Pons (tissue), 1 donor: ENCODE results near the gene HELT.
"Not testable (repeated sequence)": the region's sequence is repeated elsewhere in the genome, so short reads cannot be mapped to it uniquely, and the experiment has no call there.

Experiments used
- DNase-seq: peaks from one replicate; pipeline ENCODE4 v3.0.0-alpha.2; 2016; ENCODE audit warnings: low spot score

HELT gene

GRCh38 chr4:185036019-185036418, 17.7 kb downstream of the HELT start:
- DNase-seq, result no peak

GRCh38 chr4:185036842-185037241, 18.6 kb downstream of the HELT start:
- no peak for DNase-seq

GRCh38 chr4:185039508-185040273, 21.4 kb downstream of the HELT start:
- peak; percentile 70 for DNase-seq

- DNase-seq, result no peak
Measured at GRCh38 chr4:185040523-185040922, 22.2 kb downstream of the HELT start.

DNA sequence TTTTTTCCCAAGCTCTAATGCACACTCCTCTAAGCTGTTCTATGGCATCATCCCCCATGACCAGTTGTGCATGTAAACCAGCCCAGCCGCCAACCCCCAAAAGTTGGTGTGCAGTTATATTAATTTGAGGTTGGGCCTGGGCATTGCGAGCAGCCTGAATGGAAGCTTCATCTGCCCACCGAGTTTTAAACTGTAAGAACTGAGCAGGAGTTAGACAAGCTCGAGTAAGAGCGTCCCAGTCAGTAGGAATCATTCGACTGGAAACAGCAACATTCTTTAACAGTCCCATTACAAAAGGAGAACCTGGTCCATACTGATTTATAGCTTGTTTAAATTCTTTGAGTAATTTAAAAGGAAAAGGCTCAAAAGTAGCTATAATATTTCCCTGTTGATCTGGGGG, 32.0 kb downstream of the HELT start:
- DNase-seq, result not testable (repeated sequence)

DNA sequence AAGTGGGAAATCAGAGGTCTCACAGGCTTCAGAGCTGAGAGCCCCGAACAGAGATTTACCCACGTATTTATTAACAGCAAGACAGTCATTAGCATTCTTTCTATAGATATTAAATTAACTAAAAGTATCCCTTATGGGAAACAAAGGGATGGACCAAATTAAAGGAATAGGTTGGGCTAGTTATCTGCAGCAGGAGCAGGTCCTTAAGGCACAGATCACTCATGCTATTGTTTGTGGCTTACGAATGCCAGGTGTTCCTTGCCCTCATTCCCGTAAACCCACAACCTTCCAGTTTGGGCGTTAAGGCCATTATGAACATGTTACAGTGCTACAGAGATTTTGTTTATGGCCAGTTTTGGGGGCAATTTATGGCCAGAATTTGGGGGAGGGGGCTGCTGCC, 33.0 kb downstream of the HELT start:
- not testable (repeated sequence) for DNase-seq

DNA sequence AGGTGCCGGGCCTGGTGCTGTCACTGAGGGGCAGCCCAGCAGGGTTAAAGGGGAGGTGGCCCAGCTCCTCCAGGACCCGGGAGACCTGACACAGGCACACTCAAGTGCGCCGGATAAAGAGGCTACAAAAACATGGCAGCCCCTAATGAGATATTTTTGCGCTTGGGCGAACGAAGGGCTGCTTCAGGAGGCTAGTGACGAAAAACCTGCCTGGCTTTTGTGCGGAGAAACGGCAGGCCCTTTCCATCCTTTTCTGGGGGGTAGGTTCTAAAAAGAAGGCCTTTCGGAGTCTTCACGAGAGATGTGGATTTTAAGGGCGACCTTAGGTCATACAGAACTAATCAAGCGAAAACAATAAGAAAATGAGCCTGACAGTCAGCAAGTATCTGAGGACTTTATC, 35.5 kb downstream of the HELT start:
- no peak for DNase-seq

- no peak for DNase-seq
Measured at GRCh38 chr4:185054272-185054671, 36.0 kb downstream of the HELT start.

GRCh38 chr4:185054886-185055285, 36.6 kb downstream of the HELT start:
- DNase-seq, result no peak

DNA sequence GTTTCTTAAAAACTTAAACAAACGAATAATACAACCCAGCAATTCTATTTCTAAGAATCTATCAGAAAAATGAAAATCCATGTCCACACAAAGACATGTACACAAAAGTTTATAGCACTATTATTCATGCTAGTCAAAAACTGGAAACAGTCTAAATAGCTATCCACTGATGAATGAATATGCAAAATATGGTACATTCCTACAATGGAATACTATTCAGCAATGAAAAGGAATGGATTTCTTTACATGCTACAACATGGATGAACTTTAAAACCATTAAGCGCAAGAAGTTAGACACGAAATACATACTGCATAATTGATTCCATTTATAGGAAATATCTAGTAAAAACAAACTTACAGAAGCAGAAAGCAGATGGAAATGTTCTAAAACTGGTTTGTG, 43.3 kb downstream of the HELT start:
- no peak for DNase-seq

DNA sequence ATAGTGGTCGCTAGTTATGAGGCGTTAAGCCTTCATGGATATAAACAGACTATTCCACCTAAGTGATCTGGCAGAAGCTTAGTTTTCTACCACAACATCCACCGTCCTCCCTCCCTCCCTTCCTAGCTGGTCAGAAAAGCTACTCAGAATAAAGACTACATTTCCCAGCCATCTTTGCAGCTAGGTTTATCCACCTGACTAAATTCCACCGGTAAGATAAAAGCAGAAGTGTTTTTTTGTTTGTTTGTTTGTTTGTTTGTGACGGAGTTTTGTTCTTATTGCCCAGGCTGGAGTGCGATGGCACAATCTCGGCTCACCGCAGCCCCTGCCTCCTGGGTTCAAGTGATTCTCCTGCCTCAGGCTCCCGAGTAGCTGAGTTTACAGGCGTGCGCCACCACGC, 44.3 kb downstream of the HELT start:
- no peak for DNase-seq

- DNase-seq, result no peak
Measured at GRCh38 chr4:185066179-185066578, 47.9 kb downstream of the HELT start.

DNA sequence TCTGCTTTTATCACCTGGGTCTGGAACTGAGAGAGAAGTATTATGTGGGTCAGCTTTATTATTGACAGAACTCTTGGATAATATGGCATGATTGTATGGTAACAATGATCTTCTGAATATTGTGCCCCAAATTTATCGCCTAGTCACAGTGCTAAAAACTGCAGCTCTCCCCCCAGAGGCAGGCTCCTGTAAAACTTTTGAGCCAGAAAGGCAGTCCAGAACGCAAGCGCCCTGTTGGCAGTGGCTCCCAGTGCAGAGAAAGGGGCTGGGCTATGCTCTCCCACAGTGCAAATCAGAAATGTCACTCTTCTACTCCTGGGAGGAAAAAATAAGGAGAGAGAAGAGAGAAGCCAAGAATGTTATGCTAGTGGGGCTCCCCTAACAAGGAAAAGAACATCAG, 50.5 kb downstream of the HELT start:
- DNase-seq, result no peak
